Activated T-cell treated with anti-CD3 and anti-CD28 coated beads, Interleukin-2, amount 50 U/mL, for 48 hours (primary cell): ENCODE measurements around the gene ZC3H7B.
"Not testable (repeated sequence)": the region's sequence is repeated elsewhere in the genome, so short reads cannot be mapped to it uniquely, and the experiment has no call there.

Experiments used
- DNase-seq, 2 experiments: peaks; one replicate each; pipeline ENCODE4 v3.0.0-alpha.2; 2020

The ZC3H7B gene

GRCh38 chr22:41394012-41394356 is 92.7 kb downstream of the ZC3H7B start:
- no peak for DNase-seq

- DNase-seq: no peak
Observed at GRCh38 chr22:41395531-41396240, 94.4 kb downstream of the ZC3H7B start.

GRCh38 chr22:41397143-41397811 is 96.0 kb downstream of the ZC3H7B start:
- no peak for DNase-seq

GRCh38 chr22:41398921-41399320 is 97.6 kb downstream of the ZC3H7B start:
- no peak for DNase-seq

GRCh38 chr22:41401781-41402648 is 100.7 kb downstream of the ZC3H7B start:
- DNase-seq: no peak

GRCh38 chr22:41402851-41403250 is 101.5 kb downstream of the ZC3H7B start:
- DNase-seq: not testable (repeated sequence)

- DNase-seq: peak; percentile 88 to 91
Observed at GRCh38 chr22:41403532-41404318, 102.4 kb downstream of the ZC3H7B start.

- DNase-seq: peak; percentile 66 to 70
Observed at GRCh38 chr22:41405588-41405987, 104.3 kb downstream of the ZC3H7B start.

- DNase-seq: no peak
Observed at GRCh38 chr22:41406410-41406809, 105.1 kb downstream of the ZC3H7B start.

- no peak for DNase-seq
Observed at GRCh38 chr22:41407433-41407832, 106.1 kb downstream of the ZC3H7B start.

GRCh38 chr22:41408665-41409064 is 107.3 kb downstream of the ZC3H7B start:
- DNase-seq: no peak
